ENCODE results near the gene ARL14EP.

DNA sequence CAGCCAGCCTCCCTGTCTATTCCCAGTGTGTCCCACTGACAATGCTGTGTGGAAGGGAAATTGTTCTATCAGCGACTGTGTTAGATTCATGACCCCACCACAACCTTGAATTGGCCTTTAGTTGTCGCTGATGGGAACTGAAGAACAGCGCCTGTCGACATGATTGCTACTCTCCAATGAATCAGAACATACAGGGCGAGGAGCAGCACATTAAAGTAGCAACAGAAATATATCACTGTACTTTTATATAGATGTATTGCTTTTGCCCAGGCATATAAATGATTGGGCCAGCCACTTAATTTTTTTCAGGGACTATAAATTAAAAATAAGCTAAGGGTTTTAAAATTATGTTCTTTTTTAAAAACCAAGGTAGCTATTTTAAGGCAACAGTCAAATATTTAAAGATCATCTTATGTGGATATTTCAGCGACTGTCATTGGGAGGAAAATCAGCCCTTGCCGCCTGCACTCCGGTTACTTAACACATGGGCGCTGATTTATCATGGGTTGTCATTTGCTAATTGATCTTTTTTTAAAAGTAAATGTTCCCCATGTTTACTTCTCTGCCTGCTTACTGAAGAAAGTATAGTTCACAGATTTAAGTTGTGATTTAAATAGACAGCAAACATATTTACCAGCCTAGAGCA is 42.1 kb downstream of the ARL14EP start:
- TF ChIP-seq POLR2A (IDR thresholded peaks at IDR 0.05; ENCODE audit: low read length) (no peak), GATA1 (IDR thresholded peaks at IDR 0.05; ENCODE audit: low read depth, low read length) (no peak)

Measured in erythroblast (primary cell).